GM12872 (cell line): ENCODE measurements around the gene PDIK1L.

Experiments used
- TF ChIP-seq, protein P1 (sequence below): IDR thresholded peaks from 3 replicates; pipeline ENCODE4 v1.5.1; 2011; ENCODE audit warnings: low read depth, mild to moderate bottlenecking, low read length, moderate library complexity; ENCODE audit not compliant: insufficient read depth

The PDIK1L gene

DNA sequence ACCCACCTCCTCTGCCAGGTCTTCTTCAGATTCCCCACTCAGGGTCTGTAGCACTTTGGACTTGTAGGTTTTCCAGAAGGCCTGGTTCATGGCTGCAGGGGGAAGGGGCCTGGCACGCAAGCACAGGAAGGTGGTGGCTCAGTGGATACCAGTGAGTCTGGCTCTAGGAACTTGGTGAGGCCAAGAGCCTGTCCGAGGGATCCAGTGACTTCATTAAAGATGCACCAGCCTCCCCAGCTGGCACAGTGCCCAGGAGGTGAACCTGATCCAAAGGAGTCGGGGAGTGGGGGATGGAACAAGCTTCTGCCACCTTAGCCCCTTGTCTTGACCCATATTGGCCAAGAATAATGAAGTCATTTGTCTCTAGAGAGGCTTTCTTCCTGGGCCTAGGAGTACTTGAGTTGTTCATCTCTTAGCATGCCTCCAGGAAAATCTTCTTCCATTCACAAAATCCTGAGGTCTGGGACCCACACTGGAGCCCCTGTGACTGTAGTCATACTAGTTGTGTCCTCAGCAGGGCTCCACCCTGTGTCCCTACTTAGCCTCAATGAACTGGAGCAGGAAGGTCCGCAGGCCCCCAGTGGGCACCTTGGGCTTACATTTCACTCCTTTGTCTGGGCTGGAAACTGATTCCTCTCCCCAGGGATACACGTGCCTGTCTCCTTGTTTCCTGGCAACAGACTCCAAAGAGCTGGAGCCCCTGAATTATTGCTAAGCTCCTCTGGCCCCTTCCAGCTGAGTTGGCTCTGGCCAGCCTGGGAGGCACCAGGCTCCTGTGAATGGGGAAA is 57.0 kb downstream of the PDIK1L start, which contains the start of gene C1orf232:
Gene C1orf232 (minus strand): TSS at position 554 of the 788 bp plus-strand sequence. CDS start 464 bp downstream, at position 90.
- TF ChIP-seq, protein P1, sequence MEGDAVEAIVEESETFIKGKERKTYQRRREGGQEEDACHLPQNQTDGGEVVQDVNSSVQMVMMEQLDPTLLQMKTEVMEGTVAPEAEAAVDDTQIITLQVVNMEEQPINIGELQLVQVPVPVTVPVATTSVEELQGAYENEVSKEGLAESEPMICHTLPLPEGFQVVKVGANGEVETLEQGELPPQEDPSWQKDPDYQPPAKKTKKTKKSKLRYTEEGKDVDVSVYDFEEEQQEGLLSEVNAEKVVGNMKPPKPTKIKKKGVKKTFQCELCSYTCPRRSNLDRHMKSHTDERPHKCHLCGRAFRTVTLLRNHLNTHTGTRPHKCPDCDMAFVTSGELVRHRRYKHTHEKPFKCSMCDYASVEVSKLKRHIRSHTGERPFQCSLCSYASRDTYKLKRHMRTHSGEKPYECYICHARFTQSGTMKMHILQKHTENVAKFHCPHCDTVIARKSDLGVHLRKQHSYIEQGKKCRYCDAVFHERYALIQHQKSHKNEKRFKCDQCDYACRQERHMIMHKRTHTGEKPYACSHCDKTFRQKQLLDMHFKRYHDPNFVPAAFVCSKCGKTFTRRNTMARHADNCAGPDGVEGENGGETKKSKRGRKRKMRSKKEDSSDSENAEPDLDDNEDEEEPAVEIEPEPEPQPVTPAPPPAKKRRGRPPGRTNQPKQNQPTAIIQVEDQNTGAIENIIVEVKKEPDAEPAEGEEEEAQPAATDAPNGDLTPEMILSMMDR, result no peak

DNA sequence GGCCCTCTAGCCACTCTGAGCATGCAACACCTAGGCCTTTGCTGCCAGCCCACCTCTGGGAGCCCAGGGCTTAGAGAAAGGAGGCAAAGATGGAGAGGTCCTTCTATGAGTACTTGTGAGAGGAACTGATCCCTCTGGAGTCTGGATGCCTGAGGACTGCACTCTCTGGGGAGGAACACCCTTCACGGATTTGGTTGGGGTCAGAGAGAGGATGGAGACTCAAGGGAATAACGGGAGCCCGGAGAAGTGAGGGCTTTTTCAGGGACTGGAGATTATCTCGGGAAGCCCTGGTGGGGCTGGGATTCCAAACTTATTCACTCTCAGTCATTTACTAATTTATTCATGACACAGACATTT is 57.6 kb downstream of the PDIK1L start:
- TF ChIP-seq, protein P1, result no peak

DNA sequence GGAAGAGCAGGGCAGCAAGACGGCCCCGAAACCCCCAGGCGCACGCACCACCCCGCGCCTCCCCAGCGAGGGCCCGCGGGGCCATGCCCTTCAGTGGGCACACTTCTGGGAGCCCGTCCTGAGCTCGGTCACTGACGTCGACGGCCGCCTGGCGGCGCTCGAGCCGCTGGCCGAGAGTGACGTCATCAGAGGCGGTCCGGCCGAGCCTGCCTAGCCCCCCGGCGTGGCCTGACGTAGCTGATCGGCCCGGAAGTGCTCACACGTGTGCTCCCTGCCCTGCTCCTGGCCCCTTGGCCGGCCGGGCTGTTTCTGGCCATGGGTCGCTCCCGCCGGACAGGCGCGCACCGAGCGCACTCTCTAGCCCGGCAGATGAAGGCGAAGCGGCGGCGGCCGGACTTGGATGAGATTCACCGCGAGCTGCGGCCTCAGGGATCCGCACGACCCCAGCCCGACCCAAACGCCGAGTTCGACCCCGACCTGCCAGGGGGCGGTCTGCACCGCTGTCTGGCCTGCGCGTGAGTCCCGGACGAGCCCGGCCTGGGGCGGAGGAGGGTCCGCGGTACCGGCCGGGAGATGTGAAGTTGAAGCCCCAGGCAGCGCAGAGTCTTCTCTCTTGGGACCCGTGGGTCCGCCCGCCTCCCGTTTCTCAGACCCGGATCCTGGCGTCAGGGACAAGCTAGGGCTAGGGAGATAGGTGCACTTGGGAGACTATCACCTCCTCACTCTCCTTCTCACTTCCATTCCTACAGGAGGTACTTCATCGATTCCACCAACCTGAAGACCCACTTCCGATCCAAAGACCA is 58.2 kb downstream of the PDIK1L start, which contains the start of gene ZNF593:
Gene ZNF593 (plus strand): TSS at position 240 of the 803 bp plus-strand sequence. CDS start 76 bp downstream, at position 316.
- TF ChIP-seq, protein P1, result peak; percentile 98

DNA sequence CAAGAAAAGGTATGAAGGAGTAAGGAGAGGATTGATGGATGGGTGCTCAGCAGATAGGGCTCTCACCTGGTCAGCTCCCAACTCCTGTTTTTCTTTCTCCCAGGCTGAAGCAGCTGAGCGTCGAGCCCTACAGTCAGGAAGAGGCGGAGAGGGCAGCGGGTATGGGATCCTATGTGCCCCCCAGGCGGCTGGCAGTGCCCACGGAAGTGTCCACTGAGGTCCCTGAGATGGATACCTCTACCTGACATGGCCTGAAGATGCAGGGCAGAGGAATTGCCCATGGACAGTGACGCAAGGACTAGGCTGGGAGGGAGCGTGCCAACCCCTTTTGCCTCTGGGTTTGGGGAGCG is 58.8 kb downstream of the PDIK1L start:
- TF ChIP-seq, protein P1, result no peak

DNA sequence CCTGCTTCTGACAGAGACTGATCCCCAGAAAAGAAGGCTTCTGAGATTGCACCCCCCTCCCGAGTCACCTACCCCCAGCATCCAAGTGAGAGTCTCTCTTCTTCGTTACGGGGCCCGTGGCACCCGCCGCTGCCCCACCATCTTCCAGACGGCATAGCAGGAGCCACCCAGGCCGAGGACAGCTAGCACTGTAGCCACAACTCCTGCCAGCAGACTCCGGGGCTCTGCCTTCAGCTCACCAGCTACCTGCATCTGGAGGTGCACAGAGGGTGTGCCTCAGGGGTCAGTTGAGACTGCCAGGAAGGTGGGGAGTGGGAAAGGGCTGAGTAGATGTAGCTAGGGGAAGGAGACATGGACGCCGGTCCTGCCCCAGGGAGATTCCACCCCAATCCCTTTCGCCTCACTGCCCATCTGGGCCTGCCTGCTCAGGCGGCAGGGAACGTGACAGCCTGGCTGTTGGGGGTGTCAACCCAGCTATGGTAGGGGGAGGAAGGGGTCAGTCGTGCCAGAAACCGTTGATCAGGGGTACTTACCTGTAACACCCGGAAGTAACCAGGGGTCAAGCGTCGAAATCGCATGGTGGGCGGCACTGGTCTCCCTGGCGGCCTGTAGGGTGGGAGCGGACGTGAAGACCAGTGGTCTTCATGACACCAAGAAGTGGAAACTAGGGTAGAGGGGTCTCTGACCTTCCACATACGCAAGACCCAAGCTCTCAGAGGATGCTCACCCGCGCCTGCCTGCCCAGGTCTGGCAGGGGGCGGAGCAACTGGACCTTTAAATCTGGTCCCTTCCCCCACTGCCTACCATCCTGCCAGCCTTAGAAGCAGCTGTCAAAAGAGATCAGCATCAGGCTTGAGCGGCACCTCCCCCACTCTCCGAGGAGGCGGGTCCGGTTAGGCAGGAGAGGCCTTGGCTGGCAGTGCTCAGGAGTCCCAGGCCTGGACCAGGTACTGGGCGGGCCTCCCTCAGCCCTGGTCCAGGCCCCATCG is 59.8 kb downstream of the PDIK1L start, which contains the start of gene ZNF593OS:
Gene ZNF593OS (minus strand): TSS at position 749 of the 989 bp plus-strand sequence. CDS start 171 bp downstream, at position 578.
- TF ChIP-seq, protein P1, result no peak
